Measurements from ENCODE around the gene SLC7A14.

Gene SLC7A14

GRCh38 chr3:170531657-170532335 is 54.1 kb downstream of the SLC7A14 start:
- peak; percentile 47 for DNase-seq

DNA sequence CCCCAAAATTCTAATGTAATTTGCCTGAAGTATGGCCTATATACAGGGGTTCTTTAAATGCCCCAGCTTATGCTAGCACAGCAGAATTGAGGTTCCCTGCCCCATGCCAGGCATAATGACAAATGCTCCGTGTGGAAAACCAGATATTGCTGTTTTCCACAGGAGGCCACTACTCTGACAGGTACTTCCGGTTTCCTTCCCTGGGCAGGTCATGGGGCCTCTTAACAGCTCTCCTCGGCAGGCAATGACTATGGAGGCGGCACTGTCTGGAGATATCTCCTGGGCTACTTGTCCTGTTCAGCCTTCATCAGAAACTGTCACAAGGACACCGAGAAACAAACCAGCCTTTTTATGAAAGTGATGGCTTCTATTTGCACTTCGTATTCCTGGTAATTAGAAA is 54.8 kb downstream of the SLC7A14 start:
- no peak for DNase-seq

- no peak for DNase-seq
Observed at GRCh38 chr3:170529912-170530311, 56.0 kb downstream of the SLC7A14 start.

DNA sequence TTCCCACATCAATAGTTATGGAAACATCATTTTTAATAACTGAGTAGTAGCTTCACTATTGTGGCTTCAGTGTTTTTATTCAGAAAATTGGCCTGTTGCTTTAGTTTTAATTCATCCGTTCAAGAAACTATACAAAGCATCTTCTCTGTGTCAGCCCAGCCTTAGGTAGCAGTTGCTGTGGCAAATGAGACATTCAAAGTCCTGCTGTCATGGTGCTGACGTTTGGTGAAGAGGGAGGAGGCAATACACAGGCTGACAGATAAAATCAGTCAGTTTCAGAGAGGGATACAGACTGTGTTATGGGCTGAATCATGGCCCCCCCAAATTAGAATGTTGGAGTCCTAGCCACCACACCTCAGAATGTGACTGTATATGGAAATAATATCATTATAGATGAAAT is 56.5 kb downstream of the SLC7A14 start:
- DNase-seq: no peak

DNA sequence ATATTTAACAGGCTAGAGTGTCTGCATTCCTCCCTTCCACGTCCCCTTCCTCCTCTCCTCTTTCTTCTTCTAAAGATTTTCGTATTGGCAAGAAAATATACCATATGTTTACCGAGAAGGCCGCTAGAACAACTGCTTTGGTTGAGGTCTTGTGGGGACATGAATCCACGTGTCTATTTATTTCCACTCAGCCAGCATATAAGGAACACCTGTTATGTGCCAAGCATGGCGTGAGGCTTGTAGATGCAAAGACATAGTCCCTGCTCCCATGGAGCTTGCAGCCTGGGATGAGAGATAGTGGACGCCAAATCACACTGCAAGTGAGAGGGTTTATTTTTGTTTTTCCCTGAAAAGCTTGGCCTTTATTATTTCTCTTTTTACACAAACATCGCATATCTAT is 57.1 kb downstream of the SLC7A14 start:
- DNase-seq: no peak

- no peak for DNase-seq
Observed at GRCh38 chr3:170524073-170524472, 61.8 kb downstream of the SLC7A14 start.

- no peak for DNase-seq
Observed at GRCh38 chr3:170523248-170523647, 62.6 kb downstream of the SLC7A14 start.

DNA sequence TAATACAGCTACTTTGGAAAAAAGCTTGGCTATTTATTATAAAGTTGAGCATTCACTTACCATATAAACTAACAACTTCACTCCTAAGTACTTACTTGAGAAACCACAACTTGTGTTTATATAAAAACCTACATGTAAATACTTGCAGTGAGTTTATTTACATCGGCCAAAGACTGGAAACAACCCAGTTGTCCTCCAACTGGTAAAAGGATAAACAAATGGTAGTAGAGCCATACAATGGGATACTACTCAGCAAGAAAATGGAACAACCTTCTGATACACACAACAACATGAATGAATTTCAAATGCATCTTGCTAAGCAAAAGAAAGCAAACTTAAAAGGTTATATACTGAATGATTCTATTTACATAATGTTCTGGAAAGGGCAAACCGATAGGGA is 63.7 kb downstream of the SLC7A14 start:
- no peak for DNase-seq

DNA sequence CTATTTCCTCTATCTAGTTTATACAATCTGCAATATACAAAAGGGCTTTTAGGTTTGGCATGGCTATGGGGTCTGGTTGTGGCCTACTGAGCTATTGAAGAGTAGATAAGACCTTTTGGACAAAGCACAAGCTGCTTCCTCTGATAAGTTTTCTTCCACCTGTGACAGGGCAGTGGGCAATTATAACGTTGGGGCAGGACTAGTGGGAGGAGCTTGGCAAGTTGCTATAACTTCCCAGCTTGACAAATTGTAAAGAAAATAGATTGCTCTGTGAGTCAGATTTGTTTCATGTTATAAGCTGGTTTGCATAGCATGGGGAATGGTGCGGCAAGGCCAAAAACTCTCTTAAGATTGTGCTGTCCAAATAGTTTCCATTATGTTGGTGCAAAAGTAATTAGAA is 64.9 kb downstream of the SLC7A14 start:
- DNase-seq: no peak

DNA sequence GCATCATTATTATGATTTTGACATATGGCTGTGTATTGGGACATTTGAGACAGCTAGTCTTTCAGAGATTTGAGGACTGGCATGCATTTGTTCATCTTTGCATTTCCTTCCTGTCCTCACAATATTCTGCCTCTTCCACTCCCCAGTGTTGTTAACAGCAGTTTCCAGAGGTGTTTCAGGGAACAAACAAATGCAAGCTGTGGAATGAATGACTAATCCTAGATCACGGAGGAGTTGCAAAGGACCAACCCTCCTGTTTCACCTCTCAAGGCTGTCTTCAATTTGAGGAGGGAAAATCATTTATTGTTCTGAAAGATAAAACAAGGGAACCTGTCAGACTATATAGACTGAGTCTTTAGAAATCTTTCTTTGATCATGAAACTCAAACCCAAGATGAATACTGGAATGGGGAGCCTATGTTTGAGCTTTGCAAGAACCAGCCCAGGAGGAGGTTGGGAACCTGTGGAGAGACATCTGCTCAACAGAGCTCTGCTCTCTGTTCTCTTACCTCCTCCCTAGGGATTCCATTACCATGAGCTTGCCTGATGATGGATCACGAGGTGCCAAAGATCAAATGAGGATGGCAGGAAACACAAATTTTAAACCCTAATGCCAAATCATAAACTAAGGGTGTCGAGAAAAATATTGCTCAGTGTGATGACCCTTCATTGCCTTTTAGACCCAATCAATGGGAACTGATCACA is 68.5 kb downstream of the SLC7A14 start:
- DNase-seq: no peak

- DNase-seq: no peak
Observed at GRCh38 chr3:170513642-170514041, 72.2 kb downstream of the SLC7A14 start.

DNA sequence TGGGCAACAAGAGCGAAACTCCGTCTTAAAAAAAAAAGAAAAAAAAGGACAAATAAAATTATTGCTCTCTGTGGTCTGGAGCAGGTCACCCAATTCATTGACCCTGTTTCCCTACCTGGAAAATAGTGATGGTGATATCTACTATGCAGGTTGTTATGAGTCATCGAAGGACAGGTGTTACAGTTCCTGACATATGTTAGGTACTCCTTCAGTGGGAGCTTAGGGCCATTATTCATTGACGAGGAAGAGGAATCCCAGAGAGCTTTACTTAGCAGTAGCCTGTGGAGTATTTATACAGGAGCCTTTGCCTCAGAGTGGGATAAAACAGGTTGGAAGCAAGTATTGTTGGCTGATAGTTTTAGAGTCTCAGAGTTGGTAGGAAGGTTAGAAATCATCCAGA is 74.5 kb downstream of the SLC7A14 start:
- DNase-seq: no peak

DNA sequence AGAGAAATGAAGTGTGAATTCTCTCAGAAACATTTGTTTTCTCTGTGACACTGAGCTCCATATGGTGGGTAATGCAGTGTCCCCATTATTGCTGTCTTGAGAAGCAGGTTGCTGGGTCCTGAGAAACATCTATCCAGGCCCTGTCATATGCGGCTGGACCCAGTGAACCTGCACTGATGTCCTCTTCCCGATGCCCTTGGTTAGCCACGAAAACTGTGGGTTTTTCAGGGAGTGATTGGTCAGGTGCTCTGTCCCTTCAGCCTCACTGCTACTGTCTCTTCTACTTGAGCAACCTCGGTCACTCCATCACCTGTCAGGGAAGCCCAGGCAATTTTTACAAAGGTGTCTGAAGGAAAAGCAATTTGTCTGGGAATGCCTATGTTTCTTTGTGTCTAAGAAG is 77.0 kb downstream of the SLC7A14 start:
- no peak for DNase-seq

DNA sequence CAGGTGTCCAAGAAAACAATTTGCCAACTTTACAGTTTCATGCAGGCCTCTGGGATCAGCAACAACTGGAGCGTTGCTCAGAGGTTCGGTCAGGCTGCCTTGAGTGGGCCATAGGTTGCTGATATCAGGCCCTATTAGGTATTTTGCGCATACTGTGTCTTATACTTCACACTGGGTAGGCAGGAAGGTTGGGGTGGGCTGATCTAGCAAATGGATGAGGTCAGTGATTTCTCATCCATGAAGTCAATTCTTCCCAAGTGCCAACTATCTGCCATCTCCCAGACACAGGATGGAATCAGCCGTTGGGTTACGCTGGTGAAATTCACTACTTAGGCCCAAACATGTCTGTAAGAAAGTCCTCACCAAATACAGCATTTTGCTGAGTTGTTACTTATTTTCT is 77.6 kb downstream of the SLC7A14 start:
- no peak for DNase-seq

DNA sequence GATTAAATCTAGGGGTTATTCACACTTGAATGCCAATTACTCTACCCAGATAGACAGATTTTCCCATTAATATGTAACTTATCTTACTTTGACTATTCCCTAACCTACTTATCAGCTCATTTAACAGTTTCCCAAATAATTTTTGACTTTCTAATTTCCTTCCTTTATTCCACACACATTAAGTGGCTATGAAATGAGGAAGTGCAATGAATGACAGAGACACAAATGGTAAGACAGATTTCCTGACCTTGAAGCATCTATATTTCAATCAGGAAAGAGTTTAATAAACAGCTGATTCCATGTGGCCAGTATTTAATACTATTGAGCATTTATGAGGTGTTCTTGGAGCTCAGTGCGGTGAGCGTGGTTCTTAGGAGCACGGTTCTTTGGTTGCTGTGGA is 78.8 kb downstream of the SLC7A14 start:
- no peak for DNase-seq

- DNase-seq: no peak
Observed at GRCh38 chr3:170506556-170506955, 79.3 kb downstream of the SLC7A14 start.

DNA sequence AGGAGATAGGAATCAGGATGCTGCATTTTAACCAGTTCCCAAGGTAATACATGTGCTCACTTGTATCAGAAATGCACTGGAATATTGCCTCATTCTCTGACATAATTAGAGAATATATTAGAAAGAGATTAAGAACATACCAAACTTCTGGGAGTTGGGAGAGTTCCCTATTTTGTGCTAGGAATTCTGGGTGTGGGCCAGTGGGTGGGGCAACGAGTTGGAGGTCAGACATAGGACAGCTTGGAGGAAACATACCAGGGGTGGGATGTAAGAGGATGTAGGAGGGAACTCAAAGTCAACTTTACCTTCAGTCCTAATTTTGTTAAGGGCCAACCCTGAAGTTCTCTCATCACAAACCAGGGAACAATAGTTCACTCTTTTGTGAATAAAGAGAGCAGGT is 83.6 kb downstream of the SLC7A14 start:
- no peak for DNase-seq

DNA sequence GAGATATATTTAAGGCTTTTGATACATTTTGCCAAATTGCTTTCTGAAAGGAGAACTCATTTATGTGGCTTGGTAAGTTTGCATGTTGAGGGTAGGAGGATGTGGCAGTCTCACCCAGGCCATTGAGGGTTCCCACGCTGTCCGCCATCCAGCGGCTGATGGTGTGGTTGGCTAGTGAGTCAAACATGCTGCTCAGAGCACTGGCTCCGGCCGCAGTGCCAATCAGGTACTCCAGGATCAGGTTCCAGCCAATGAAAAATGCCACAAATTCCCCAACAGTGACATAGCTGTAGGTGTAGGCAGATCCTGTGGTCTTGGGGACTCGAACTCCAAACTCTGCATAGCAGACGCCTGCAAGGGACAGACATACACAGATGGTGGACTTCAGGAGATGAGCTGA is 84.9 kb downstream of the SLC7A14 start:
- DNase-seq: no peak

DNA sequence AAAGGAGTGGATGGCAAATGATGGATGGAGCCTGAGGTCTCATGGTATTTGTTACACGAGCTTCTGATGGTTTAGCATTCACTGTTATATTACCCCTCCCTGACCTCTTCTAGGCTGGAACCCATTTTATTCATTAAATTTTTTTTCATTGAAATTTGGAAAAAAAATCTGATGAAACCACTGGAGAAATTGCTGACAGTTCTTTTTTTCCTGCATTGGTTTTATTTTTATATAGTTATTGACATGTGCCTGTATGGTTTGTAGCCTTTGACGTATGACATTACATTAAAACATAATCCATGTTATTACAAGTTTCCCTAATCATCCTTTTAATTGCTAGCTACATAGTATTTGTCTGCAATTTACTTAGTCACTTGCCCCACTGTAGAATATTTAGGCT is 85.4 kb downstream of the SLC7A14 start:
- DNase-seq: no peak

DNA sequence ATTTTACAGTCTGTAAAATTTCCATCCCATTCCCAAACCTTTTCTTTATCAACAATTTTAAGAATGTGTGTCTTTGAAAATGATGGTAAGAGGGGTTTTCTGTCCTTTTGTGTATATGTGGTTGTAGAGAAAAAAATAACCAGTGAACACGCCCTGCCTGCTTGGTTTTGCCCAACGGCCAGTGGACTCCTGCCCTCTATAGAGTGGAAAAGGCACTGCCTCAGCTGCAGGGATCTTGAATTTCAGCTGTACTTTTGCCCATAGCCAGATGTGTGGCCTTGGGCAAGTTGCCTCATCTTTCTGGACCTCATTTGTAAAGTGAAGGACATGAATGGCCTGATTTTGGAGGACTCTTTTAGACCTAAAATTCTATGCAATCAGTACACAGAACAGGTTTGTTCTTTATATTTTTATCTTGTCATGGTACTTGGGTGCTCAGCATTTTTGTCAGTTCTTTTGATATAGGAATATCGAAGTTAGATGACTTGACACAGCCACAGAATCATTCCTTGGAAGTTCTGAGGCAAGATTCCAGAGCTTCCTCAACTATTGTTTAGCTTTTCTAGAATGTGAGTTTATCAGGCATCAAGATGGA is 86.2 kb downstream of the SLC7A14 start:
- no peak for DNase-seq

- DNase-seq: no peak
Observed at GRCh38 chr3:170497207-170498095, 88.4 kb downstream of the SLC7A14 start.

GRCh38 chr3:170496868-170497140 is 89.1 kb downstream of the SLC7A14 start:
- no peak for DNase-seq

DNA sequence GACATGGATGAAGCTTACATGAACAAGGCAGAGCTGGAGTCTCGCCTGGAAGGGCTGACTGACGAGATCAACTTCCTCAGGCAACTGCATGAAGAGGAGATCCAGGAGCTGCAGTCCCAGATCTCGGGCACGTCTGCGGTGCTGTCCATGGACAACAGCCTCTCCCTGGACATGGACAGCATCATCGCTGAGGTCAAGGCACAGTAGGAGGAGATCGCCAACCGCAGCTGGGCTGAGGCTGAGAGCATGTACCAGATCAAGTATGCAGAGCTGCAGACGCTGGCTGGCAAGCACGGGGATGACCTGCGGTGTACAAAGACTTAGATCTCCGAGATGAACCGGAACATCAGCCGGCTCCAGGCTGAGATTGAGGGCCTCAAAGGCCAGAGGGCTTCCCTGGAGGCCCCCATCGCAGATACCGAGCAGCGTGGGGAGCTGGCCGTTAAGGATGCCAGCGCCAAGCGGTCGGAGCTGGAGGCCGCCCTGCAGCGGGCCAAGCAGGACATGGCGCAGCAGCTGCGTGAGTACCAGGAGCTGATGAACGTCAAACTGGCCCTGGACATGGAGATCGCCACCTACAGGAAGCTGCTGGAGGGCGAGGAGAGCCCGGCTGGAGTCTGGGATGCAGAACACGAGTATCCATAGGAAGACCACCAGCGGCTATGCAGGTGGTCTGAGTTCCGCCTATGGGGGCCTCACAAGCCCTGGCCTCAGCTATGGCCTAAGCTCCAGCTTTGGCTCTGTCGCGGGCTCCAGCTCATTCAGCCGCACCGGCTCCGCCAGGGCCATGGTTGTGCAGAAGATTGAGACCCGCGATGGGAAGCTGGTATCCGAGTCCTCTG is 89.6 kb downstream of the SLC7A14 start:
- DNase-seq: no peak

All from T1000 (cell line).